OCI-M2 (cell line): ENCODE measurements around the gene ATG7.
"Not testable (repeated sequence)": the region's sequence is repeated elsewhere in the genome, so short reads cannot be mapped to it uniquely, and the experiment has no call there.

Experiments used
- DNase-seq: peaks from one replicate; lab custom pipeline; 2025; ENCODE audit not compliant: unreplicated experiment; lab: John Stamatoyannopoulos, UW

The ATG7 gene

DNA sequence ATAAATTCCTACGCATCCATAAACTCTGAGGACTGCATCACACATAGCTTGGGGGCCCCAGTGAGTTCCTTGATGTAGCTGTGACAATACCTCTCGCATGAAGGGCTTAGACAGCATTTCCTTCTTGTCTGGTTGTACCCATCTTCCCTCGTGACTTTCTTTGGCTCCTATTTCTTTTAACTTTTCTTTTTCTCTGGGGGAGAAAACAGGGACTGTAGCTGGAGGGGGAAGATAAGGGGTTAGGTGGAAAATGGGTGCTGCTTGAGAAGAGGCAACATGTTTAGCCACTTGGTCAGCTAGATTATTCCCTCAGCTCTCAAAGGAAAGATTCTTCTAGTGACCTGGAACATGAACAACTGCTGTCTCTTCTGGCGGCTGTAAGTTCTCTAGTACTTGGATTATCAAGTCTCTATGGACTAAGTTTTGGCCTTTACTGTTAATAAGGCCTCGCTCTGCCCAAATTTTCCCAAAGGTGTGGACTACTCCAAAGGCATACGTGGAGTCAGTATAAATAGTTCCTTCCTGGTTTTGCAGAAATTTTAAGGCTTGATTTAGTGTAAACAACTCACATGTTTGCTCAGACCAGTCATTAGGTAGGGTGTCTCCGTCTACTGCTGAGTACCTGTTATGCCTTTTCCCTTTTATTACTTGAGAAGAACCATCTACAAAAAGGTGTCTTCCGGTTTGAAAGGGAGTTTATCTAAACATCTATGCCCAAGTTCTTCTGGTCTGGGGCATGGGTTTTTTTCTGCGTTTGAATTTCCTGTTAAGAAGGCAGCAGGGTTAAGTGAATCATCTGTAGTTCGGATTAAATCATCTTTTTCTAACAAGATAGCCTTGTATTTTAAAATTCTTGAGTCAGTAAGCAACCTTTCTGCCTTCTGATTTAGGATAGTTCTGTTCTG lies 21.0 kb upstream of the ATG7 start:
- DNase-seq = no peak

DNA sequence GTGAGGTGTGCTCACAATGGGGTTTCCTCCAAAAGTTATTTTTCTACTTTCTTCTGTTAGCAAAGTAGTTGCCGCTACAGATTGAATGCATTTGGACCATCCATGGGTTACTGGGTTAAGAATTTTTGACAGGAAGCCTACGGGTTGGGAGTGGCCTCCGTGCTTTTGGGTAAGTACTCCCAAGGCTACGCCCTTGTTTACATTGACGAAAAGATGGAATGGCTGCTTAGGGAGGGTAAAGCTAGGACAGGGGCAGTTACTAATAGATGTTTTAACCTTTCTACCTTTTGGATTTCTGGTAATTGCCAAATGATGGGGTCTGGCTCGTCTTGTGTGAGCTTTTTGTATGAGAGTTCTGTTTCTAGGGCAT lies 20.4 kb upstream of the ATG7 start:
- no peak for DNase-seq

DNA sequence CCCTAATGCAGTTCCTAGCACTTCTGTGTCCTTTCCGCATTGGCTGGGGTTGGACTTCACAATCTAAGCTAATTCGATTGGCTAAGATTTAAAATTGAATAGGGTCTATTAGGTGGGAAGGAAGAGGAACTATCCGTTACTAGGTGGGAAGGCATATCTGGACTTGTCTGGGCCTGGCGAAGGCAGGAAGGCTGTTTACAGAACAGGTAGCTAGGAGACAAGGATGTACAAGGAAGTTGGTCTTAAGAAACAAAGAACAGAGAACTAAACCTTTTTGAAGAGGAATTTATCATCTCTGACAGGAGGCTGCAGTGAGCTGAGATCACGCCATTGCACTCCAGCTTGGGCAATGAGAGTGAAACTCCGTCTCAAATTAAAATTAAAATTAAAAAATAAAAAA lies 17.3 kb upstream of the ATG7 start:
- DNase-seq = no peak

DNA sequence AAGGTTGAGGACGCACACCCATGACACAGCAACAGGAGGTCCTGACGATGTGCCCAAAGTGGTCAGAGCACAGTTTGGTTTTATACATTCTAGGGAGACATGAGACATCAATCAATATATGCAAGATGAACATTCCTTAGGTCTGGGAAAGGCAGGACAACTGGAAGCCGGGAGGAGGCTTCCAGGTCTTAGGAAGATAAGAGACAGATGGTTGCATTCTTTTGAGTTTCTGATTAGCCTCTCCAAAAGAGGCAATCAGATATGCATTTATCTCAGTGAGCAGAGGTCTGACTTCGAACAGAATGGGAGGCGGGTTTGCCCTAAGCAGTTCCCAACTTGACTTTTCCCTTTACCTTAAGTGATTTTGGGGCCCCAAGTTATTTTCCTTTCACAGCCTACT lies 16.7 kb upstream of the ATG7 start:
- not testable (repeated sequence) for DNase-seq

DNA sequence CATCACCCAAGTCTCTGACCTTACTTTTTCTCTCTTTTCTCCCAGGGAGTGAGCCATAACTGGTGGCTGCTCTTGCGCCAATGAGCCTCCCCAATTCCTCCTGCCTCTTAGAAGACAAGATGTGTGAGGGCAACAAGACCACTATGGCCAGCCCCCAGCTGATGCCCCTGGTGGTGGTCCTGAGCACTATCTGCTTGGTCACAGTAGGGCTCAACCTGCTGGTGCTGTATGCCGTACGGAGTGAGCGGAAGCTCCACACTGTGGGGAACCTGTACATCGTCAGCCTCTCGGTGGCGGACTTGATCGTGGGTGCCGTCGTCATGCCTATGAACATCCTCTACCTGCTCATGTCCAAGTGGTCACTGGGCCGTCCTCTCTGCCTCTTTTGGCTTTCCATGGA lies 13.2 kb upstream of the ATG7 start:
- DNase-seq = no peak

DNA sequence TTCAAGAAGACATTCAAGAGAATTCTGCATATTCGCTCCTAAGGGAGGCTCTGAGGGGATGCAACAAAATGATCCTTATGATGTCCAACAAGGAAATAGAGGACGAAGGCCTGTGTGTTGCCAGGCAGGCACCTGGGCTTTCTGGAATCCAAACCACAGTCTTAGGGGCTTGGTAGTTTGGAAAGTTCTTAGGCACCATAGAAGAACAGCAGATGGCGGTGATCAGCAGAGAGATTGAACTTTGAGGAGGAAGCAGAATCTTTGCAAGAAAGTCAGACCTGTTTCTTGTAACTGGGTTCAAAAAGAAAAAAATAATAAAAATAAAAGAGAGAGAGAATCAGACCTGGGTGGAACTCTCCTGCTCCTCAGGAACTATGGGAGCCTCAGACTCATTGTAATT lies 11.7 kb upstream of the ATG7 start:
- DNase-seq = no peak

DNA sequence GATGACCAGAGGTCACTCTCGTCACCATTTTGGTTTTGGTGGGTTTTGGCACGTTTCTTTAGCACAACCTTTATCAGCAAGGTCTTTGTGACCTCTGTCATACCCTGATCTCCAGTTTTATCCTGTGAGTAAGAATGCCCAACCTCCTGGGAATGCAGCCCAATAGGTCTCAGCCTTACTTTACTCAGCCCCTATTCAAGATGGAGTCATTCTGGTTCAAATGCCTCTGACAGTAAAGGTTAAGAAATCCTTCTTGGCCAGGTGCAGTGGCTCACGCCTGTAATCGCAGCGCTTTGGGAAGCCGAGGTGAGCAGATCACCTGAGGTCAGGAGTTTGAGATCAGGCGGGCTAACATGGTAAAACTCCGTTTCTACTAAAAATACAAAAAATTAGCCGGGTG lies 3.2 kb upstream of the ATG7 start:
- DNase-seq = no peak

DNA sequence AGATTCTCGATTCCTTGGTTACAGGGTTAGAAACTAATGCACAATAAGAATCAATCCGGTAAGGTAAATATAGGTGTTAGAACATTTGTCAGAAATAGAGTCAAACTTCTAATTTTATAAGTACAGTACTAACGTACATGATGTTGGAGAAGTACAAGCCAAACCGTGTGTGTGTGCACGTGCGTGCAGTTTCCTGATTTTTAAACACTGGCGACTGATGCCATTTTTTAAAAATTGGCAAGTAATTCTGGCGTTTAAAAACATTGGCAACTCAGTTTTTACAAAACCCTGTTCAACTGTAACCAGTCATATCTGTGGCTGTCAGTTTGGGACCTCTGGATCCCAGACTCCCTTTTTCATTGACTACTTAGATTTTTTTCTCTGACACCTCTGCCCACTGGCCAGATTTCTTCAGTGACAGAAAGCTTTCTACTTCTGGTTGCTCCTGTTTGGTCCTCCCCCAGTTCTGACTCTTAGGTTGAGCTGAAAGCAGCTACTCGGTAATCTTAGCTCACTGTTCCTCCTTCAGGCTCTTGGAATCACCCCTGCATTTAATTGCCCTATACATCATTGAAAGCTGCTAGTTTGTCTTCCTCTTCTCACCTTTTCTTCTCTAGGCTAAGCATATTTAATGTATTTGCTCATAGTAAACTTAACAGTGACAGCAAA lies 843 bp downstream of the ATG7 start:
- no peak for DNase-seq

DNA sequence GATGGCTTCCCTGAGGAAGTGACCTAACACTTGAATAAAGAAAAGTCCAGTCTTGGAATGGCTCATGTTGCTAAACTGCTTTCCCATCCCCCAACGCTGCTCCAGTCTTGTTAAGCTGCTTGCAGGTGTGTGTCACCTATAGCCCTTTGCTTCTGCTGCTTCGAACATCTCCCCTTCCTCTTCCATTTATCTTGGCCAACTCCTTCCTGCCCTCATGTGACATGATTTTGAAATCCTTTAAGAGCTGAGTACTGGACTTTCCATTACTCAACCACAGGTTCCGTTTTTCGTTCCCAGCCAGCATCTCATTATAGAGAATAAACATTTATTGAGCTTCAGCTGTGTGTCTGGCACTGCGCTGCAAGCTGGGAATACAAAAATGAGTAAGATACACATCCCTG lies 1.7 kb downstream of the ATG7 start:
- DNase-seq = no peak

DNA sequence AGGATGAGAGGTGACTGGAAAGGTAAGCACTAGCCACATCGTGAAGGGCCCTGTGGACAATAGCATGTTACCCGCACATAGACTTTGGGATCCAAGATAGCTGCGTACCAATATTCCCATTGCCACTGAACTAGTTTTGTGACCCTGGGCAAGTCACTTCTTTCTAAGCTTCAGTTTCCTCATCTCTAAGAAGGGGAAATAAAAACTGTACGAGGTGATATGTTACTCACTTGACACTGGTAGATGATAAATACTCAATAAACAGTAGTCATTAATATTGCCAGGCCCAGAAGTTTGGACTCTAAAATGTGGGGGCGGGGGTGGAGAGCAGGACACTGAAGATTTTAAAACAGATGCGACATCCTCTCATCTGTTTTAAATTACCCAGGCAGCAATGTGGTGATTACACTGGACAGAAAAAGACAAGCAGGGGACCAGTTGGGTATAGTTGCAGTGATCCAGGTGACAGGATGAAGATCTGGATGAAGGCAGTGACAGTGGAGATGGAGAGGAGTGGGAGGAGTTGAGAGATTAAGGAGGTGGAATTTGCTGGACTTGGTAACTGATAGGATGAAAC lies 2.5 kb downstream of the ATG7 start:
- no peak for DNase-seq

DNA sequence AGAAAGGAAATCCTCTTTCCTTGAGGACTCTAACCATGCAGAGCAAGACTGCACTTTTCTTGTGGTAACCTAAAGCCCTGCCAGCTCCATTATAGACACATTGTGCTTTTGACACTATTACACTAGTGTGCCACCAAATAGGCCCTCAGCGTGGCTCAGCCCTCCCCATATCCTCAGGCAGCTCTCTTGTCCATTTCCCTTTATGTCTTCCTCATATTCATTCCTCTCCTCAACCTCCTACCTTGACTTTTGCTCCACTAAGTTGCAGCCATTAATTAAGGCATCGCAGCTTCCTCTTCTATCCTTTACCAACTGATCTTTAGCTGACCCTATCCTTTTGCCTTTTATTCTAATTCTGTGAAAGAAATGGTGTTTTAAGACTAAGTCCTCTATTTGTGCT lies 3.7 kb downstream of the ATG7 start:
- DNase-seq = no peak

DNA sequence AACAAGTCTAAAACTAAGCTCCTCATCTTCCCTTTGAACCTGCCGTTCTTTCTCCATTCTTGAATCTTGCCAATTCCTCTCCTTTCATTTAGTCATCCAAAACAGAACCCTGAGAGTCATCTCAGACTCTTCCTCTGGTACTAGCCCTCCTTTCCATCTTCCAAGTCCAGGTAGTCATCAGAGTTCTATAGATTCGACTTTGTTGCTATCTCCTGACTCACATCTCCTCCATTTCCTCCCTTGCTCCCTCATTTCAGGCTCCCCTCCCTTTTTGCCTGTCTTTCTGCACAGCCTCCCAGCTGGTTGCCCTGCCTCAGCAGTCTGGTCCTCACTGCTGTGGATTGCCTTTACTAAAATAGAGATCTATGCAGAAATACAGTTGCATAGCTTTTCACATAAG lies 4.7 kb downstream of the ATG7 start:
- DNase-seq = no peak

DNA sequence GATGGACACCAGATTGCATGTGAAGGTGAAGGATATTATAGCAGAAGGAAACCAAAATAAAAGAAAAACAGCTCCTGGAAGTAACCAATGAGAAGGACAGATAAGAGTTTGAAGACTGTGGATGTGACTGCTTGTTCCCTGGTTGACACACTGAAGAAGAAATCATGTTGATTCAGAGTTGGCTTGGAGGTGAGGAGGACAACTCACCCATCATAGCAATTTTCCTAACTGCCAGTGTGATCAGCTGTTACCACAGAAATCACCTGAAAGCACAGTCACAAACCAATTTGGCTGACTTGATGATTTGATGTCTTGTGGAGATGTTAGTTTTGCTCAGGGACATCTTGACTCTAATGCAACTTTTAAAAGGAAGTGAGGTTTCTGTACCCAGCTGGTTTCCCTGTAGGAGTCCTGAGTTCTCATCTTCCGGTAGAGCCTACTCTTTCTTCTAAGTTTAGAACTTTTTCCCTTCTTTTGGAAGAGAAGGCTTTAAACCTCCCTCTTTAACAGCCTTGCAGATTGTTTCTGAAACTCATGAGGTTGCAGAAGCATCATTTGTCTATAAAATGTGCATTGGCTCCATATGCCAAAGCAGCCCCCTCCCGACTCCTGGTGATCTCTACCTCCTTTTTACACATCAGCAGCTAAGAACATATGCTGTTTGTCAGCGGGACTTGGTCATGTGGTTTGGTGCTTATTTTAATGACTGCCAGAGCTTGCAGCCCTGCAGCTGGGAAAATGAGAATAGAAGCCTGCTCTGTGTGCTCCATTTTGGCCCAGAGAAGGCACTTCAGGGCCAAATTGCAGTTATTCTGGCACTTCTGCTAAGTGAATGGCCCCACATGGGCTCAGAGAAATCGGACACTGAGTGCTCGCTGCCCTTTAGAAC lies 10.3 kb downstream of the ATG7 start:
- no peak for DNase-seq

DNA sequence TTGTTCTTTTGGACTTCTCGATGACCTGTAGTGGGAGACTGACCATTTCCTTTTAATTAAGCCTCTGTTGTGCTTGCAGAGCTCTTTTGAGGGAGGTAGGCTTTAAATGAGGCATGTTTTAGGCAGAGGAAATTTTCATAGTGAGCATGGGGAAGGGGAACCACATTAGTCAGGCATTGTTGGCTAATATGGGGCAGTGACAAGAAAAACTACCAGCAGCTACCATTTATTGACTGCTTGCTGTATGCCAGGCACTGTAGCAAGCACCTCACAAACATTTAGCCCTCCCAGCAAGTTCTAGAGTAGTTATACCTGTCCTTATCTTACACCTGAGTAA lies 10.9 kb downstream of the ATG7 start:
- no peak for DNase-seq

DNA sequence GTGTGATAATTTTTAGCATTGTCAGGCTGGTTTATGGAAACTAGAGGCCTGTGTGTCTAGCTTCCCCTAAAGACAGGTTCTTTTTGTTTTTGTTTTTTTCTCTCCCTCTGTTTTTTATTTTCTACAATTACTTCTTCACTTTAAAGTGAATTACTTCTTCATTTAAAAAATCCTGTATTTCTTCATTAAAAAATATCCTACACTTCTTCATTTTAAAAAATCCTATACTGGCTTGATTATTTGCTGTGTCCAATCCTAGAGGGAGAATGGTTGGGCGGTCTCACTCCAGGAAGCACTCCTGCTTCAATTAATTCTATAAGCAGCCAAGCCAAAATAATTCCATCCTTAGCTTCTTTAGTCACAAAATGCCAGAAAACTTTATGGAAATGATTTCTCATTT lies 11.8 kb downstream of the ATG7 start:
- no peak for DNase-seq

DNA sequence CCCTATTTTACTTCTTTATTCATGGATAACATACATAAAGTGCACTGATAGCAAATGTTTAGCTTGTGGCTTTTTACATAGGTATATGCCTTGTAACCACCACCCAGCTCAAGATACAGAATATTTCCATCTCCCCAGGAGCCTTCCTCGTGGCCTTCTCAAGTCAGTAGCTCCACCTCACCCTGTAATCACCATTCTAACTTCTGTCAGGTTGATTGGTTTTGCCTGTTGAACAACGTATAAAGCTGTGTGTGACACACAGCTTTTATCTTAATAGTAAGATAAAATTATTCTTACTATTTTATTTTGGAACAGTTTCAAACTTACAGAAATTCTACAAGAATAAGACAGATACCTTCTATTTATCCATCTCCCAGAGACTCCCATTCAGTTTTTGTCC lies 13.3 kb downstream of the ATG7 start:
- DNase-seq = no peak

DNA sequence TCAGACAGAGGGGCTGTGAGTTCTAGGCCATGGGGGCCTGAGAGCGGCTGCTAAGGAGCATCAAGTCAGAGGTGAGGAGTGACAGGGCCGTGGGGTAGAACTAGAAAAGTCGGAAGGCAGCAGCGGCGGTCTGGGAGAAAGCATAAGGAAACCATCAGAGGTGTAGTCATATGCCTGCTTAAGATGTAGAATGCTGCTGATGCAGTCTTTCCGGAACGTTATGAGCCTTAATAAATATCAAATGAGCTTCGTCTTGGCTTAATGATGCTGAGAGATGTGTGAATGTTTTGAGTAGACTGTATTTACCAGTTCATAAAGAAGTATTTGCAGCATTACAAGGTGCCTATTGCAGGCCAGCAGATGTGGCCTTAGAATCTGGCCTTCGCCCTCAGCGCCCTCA lies 15.2 kb downstream of the ATG7 start:
- no peak for DNase-seq

DNA sequence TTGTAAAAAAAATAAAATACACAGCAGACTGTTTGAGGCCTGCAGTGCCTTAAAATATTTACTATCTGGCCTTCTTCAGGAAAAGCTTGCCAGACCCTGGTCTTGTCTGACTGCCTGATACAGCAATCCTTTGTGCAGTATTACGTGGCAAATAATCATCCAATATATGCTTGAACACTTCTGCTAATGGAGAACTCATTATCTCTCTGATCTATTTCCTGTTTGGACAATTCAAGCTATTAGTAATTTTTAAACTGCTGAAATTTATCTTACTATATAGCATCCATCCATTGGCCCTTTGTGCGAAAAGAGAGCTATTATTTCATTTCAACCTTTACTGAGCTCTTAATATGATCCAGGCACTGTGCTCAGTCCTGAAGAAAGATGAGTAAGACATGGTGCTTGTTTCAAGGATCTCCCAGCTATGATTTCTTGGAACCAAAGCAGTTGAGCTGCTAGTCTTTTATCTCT lies 15.9 kb downstream of the ATG7 start:
- no peak for DNase-seq

DNA sequence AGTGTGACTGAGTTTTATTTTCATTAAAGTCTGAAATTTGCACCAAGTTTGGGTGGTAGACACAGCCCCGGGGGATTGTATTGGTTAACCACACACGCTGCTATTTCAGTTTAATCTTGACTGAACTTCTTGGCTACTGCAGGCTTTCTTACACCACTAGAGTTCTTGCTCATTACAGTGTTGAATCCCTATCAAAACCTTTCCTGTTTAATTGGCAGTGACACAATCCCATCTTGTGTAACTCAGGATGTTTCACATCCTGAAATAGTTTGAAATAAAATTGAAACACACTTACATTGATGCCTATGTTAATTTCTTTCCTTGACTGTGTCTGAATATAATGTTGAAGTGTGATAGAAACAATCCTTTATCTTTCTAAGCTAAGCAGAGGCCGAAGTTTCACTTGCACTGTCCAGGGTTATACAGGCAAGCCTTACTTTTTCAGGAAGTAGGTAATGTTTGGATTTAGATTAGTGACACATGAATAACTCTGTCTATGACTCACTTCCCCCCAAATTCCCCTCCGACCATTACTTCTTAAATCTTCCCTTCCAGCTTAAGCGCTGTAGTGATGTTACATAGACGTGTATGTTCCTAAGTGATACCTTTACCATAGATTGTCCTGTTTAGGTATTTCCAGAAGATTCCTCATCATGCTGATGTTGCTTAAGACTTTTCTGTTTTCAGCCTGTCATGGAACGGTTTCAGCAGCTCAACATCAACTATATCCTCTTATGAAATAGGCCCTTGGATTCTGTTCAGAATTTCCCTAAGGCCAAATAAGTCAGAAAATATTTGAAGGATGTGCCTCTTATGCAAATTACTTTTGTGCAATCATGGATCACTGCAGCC lies 16.8 kb downstream of the ATG7 start:
- no peak for DNase-seq

DNA sequence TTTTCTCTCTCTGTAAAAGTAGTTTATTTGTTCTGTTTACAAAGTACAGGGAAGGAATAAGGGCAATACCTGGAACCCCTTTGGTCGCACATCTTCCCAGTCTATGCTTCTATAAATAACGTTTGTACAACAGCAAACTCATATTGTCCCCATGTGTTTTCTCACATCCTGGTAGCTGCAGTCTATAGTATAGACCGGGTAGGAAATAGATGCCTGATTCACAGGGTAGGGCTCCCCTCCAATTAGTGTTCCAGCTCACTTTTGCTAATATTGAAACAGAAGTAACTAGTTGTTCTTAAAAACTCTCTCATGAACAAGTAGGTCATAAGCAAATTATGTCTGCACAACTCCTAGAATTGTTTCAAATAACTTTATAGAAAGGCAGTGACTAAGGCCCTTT lies 17.7 kb downstream of the ATG7 start:
- no peak for DNase-seq
